Upper lobe of right lung (tissue), 1 donor: Measurements from ENCODE around the gene ANAPC15. TPM values are rescaled to one million over a fixed set of nuclear protein-coding genes. Genes with fewer than 3 reads are reported as not detected.

Experiments
- ATAC-seq: fragments of 200-7000 bp; cut with Tn5 transposase; one replicate; pipeline ENCODE4 v1.9.1; 2020; ENCODE audit warnings: mild to moderate bottlenecking, moderate library complexity
- DNase-seq: peaks from one replicate; pipeline ENCODE4 v3.0.0-alpha.2; 2020
- H3K27ac ChIP-seq: fragments of 200-600 bp; one replicate; pipeline ENCODE4 v1.8.0; 2022
- H3K27me3 ChIP-seq: fragments of 200-600 bp; one replicate; pipeline ENCODE4 v1.8.0; 2022; ENCODE audit warnings: mild to moderate bottlenecking
- H3K36me3 ChIP-seq: fragments of 200-600 bp; one replicate; pipeline ENCODE4 v1.8.0; 2022
- H3K4me1 ChIP-seq: fragments of 200-600 bp; one replicate; pipeline ENCODE4 v1.8.0; 2022
- H3K4me3 ChIP-seq: fragments of 200-600 bp; one replicate; pipeline ENCODE4 v1.8.0; 2022; ENCODE audit warnings: mild to moderate bottlenecking
- H3K9me3 ChIP-seq: fragments of 200-600 bp; one replicate; pipeline ENCODE4 v1.8.0; 2022
- CTCF ChIP-seq: fragments of 200-600 bp; IDR thresholded peaks from one replicate; pipeline ENCODE4 v1.8.0; 2022; ENCODE audit warnings: antibody characterized with exemption
- intact Hi-C: fragments of 100-400 bp; cut with DNase I; formaldehyde crosslinking; loops from one replicate; pipeline ENCODE4 v1.11.0; 2022
- total RNA-seq: library from RNA; stranded (reverse); fragmentation: NEBNext Ultra II Directional; extraction: Animal tissue kit (Norgen Biotek cat#: 25700); gene quantifications from one replicate; pipeline ENCODE4 v1.2.1, GENCODE V29; 2021
- donor health status: DM: no; HTN: yes; CAD: no; lungs with severe emphysema.

The ANAPC15 gene
- total RNA-seq, 1 donor from 2014 or later = 25.2 TPM

GRCh38 chr11:72088076-72088808 lies 24.3 kb downstream of the ANAPC15 start:
- H3K4me3 ChIP-seq = no peak overlapping the region
- peaks cover 9% of the 10 kb centered on the region for H3K4me1 ChIP-seq
- ATAC-seq (no peak), DNase-seq (no peak)
- H3K27me3 ChIP-seq = no peaks in the 10 kb centered on the region
- no peaks in the 10 kb centered on the region for H3K9me3 ChIP-seq
- no peak for TF ChIP-seq CTCF
- intact Hi-C loops = loop anchor here (5.0 kb wide), 1 partner anchor 61 kb away; no protein-coding TSS in a partner anchor
- H3K27ac ChIP-seq = no peak overlapping the region
- peaks cover 33% of the 10 kb centered on the region for H3K36me3 ChIP-seq

GRCh38 chr11:72085621-72086351 lies 26.7 kb downstream of the ANAPC15 start:
- Histone ChIP-seq H3K27ac (no peak overlapping the region), H3K4me1 (peaks cover 10% of the 10 kb centered on the region), H3K36me3 (peaks cover 29% of the 10 kb centered on the region), H3K9me3 (no peaks in the 10 kb centered on the region), H3K4me3 (no peak overlapping the region), H3K27me3 (no peaks in the 10 kb centered on the region)
- intact Hi-C loops = loop anchor here (5.0 kb wide), 1 partner anchor 58 kb away; no protein-coding TSS in a partner anchor
- no peak for DNase-seq
- TF ChIP-seq CTCF = no peak
- ATAC-seq = no peak

- intact Hi-C loops = loop anchor here (5.0 kb wide), 1 partner anchor 58 kb away; no protein-coding TSS in a partner anchor
- H3K4me1 ChIP-seq = peaks cover 10% of the 10 kb centered on the region
- H3K36me3 ChIP-seq = peaks cover 28% of the 10 kb centered on the region
- H3K27me3 ChIP-seq = no peaks in the 10 kb centered on the region
- no peak overlapping the region for H3K27ac ChIP-seq
- ATAC-seq (no peak), DNase-seq (no peak)
- H3K9me3 ChIP-seq = no peaks in the 10 kb centered on the region
- TF ChIP-seq CTCF = no peak
- no peak overlapping the region for H3K4me3 ChIP-seq
These were observed 27.5 kb downstream of the ANAPC15 start for GRCh38 chr11:72084965-72085364.

GRCh38 chr11:72084076-72084475 lies 28.4 kb downstream of the ANAPC15 start:
- Histone ChIP-seq H3K27ac (no peak overlapping the region), H3K27me3 (no peaks in the 10 kb centered on the region), H3K36me3 (peaks cover 19% of the 10 kb centered on the region), H3K9me3 (no peaks in the 10 kb centered on the region), H3K4me3 (no peak overlapping the region), H3K4me1 (peaks cover 16% of the 10 kb centered on the region)
- DNase-seq (no peak), ATAC-seq (no peak)
- TF ChIP-seq CTCF = no peak
- intact Hi-C loops = no loop called here

GRCh38 chr11:72083414-72083813 lies 29.1 kb downstream of the ANAPC15 start:
- TF ChIP-seq CTCF = no peak
- DNase-seq = no peak
- intact Hi-C loops = no loop called here
- peaks cover 20% of the 10 kb centered on the region for H3K4me1 ChIP-seq
- no peak overlapping the region for H3K27ac ChIP-seq
- no peak overlapping the region for H3K4me3 ChIP-seq
- ATAC-seq = no peak
- no peaks in the 10 kb centered on the region for H3K9me3 ChIP-seq
- H3K27me3 ChIP-seq = no peaks in the 10 kb centered on the region
- H3K36me3 ChIP-seq = peaks cover 14% of the 10 kb centered on the region
